Astrocyte of the spinal cord (primary cell): ENCODE results near the gene POLR3H.

Experiments
- DNase-seq: peaks from one replicate; pipeline ENCODE4 v3.0.0; 2011; ENCODE audit warnings: low read depth, low spot score
- H3K4me3 ChIP-seq: 2 replicates; pipeline ENCODE4 v1.5.1; 2011; ENCODE audit warnings: low read depth, mild to moderate bottlenecking, low read length, moderate library complexity
- in situ Hi-C: cut with HindIII; loops from 2 replicates; pipeline ENCODE4 v1.10.0; 2017; ENCODE audit warnings: low sequenced_read_pairs
- TF ChIP-seq, protein P1 (sequence below): IDR thresholded peaks from 2 replicates; pipeline ENCODE4 v1.5.1; 2012; ENCODE audit warnings: low read depth, mild to moderate bottlenecking, low read length, inconsistent platforms

POLR3H gene

DNA sequence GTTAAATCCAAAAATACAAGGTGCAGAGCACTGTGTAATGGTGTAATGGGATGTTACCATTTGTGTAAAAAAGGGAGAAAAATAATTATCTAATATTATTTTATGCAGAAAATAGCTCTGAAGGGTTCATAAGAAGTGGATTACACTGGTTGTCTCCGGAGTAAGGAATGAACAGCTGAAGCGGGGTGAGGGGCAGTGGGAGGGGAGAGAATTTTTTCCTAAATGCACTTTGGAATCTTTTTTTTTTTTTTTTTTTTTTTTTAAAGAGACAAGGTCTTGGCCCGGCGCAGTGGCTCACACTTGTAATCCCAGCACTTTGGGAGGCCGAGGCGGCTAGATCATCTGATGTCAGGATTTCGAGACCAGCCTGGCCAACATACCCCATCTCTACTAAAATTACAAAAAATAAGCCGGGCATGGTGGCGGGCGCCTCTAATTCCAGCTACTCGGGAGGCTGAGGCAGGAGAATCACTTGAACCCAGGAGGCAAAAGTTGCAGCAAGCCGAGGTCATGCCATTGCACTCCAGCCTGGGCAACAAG is 6.8 kb upstream of the POLR3H start:
- TF ChIP-seq, protein P1, sequence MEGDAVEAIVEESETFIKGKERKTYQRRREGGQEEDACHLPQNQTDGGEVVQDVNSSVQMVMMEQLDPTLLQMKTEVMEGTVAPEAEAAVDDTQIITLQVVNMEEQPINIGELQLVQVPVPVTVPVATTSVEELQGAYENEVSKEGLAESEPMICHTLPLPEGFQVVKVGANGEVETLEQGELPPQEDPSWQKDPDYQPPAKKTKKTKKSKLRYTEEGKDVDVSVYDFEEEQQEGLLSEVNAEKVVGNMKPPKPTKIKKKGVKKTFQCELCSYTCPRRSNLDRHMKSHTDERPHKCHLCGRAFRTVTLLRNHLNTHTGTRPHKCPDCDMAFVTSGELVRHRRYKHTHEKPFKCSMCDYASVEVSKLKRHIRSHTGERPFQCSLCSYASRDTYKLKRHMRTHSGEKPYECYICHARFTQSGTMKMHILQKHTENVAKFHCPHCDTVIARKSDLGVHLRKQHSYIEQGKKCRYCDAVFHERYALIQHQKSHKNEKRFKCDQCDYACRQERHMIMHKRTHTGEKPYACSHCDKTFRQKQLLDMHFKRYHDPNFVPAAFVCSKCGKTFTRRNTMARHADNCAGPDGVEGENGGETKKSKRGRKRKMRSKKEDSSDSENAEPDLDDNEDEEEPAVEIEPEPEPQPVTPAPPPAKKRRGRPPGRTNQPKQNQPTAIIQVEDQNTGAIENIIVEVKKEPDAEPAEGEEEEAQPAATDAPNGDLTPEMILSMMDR: no peak
- H3K4me3 ChIP-seq: no peak overlapping the region
- no peak for DNase-seq
- in situ Hi-C loops: no loop called here

- no peak for DNase-seq
- H3K4me3 ChIP-seq: no peak overlapping the region
- TF ChIP-seq, protein P1: no peak
- in situ Hi-C loops: no loop called here
These were observed 4.6 kb upstream of the POLR3H start for GRCh38 chr22:41548830-41549211.

DNA sequence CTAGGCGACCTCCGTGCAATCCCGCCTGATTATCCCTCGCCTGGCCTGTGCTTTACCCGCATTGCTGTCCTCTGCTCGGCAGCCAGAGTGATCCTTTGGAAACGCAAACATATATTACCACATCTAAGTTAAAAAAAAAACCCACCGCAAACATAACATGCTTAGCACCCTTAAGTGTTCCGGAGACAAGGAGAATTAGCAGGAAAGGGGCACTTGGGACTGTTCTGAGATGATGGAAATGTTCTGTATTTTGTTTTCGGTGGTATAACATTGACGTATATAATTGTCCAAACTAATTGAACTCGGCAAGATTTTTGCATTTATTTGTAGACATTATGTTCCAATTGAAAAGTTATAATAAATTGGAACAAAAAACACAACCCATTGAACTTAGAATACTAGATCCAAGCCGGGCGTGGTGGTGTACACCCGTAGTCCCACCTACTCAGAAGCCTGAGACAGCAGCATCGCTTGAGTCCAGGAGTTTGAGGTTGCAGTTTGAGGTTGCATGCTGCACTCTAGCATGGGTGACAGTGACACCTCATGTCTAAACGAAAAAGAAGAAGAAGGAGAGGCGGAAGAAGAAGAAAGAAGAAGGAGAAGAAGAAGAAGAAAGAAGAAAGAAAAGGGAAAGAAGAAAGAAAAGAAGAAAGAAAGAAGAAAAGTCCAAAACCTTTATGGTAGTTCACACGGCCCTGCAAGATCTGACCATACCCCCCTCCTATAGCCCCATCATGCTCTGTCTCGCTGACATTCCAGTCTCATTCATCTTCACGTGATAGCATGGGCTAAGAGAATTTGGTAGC is 604 bp upstream of the POLR3H start:
- peak overlapping the region; percentile 89 for H3K4me3 ChIP-seq
- no peak for DNase-seq
- in situ Hi-C loops: no loop called here
- TF ChIP-seq, protein P1: no peak

- TF ChIP-seq, protein P1: no peak
- in situ Hi-C loops: no loop called here
- H3K4me3 ChIP-seq: no peak overlapping the region
These were observed 2.0 kb downstream of the POLR3H start for GRCh38 chr22:41542224-41542623.

DNA sequence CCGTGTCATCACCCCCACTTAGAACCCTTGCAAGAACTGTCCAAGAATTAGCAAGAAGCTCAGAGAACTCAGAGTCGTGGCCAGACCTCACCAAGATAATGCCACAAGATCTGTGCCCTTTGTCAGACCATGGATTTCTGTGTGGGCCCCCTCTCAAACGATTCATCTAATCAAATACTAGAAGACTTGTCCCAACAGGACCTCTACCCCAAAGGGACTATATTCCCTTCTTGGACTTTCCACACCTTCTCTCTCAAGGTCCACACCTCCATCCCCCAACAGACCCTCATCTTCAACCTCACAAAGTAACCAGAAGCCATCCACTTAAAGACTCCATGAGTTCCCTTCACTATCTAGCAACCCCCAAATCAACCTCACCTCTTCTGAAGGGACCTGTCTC is 2.8 kb downstream of the POLR3H start:
- TF ChIP-seq, protein P1: no peak
- in situ Hi-C loops: no loop called here
- no peak overlapping the region for H3K4me3 ChIP-seq
- no peak for DNase-seq

More at GRCh38 chr22:41542224-41542623, 2.0 kb downstream of the POLR3H start:
- DNase-seq: no peak

DNA sequence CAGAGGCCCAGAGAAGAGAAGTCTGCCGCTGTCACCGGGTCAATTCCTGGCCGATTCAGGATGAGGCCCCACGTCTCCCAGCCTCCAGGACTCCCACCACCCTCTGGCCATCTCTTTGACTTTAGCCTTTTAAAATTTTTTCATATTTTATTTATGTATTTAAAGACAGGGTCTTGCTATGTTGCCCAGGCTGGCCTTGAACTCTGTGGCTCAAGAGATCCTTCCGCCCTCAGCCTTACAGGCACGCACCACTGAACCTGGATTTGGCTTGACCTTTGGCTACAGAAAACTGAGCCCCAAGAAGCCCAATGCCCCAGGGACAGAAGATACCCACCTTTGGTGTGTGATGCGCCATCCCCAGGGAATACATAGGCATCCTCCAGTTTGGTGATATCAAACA is 3.9 kb downstream of the POLR3H start:
- in situ Hi-C loops: no loop called here
- DNase-seq: no peak
- TF ChIP-seq, protein P1: no peak
- no peak overlapping the region for H3K4me3 ChIP-seq
